ENCODE results near the gene EVX1.

Gene EVX1

DNA sequence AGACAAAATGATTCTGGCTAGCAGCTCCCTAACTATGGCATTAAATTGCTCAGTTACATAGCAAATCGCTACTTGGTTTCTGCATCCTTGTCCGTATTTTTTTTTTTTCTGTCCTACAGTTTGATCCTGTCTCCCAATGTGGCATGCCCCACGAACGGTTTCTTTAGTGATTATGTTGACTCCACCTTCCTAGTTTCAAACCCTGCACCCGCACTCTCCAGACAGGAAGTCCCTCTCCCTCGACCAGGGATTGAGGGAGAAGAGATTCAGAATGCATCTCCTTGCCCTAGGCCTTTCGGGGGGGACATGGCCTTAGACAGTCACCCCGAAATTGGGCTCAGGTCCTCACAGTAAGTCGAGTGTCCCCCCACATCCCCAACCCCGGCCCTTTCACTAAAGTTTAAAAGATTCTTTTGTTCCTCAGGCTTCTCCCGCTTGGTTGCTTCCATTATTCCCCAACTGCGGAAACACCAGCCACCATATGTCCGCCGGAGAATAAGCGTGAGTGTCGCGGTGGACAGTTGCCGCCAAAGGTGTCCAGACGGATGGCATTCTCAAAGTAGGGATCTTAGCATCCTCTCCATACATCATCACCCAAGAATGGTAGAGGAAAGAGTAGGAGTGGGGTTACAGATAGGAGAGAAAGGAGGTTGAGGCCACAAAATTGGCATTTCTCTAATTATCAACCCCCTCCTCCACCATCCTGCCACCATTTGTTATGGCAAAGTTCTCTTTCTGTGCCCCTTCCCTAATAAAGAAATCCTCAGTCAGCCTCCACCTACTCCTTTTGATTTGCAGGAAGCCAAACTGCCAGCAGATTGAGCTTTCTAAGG, 7.3 kb downstream of the EVX1 start:
- H3K4me1 Mint-ChIP-seq: peaks cover 45% of the 10 kb centered on the region
- DNase-seq: no peak

DNA sequence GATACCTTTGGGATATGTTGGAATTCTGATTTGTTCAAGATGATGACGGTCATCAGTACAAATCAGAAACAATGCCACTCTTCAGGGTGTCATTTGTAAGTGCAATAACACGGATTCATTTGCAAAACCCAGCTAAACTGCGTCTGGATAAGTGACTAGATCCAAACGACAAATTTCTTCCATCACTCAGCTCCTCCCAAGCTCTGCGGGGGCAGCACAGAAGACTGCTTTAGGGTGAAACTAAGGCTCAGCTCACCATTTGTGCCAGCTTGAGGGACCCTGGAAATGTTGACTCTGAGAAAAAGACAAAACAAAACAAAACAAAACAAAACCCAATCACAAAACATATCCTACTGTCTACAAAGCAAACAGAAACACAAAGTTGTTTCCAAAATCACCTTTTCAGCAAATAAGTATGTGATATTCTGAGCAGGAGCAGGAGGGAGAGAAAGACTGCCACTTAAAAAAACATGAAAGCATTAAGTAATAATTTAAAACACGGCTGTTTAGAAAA, 8.0 kb downstream of the EVX1 start:
- ATAC-seq: no peak
- no peak for DNase-seq
- H3K27ac Mint-ChIP-seq: no peak overlapping the region
- peaks cover 100% of the 10 kb centered on the region for H3K27me3 Mint-ChIP-seq
- peaks cover 41% of the 10 kb centered on the region for H3K4me1 Mint-ChIP-seq
- no peaks in the 10 kb centered on the region for H3K9me3 Mint-ChIP-seq
- peak overlapping the region in 1 of 2 donors; percentile 3 for H3K4me3 Mint-ChIP-seq

More for the DNA sequence above, 7.3 kb downstream of the EVX1 start:
- ATAC-seq: no peak
- H3K4me3 Mint-ChIP-seq: no peak overlapping the region
- H3K9me3 Mint-ChIP-seq: no peaks in the 10 kb centered on the region
- H3K27ac Mint-ChIP-seq: no peak overlapping the region
- H3K27me3 Mint-ChIP-seq: peaks cover 100% of the 10 kb centered on the region

DNA sequence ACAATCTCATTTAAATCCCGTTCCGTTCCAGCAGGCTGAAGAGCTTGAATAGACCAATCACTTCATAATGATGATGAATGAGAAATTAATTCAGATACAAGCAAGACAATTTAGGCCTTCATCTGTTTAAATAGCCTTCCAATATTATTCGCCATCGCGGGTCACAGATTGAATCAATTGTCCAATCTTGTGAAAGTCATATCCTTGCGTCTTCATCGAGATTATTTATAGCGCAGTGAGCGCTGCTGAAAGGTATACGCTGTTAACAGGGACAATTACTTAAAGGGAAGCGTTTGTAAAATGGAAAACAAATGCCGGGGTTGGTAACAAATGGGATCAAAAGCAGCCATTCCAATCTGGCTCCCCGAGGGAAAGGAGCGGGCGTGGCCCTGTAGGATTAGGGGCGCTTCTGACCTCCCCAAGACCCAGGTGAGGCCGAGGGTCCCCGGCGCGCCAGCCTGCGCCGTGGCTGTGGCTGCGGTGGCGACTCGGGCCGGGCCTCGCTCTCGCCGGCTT, 8.6 kb downstream of the EVX1 start:
- no peak for DNase-seq
- no peak overlapping the region for H3K4me3 Mint-ChIP-seq

DNA sequence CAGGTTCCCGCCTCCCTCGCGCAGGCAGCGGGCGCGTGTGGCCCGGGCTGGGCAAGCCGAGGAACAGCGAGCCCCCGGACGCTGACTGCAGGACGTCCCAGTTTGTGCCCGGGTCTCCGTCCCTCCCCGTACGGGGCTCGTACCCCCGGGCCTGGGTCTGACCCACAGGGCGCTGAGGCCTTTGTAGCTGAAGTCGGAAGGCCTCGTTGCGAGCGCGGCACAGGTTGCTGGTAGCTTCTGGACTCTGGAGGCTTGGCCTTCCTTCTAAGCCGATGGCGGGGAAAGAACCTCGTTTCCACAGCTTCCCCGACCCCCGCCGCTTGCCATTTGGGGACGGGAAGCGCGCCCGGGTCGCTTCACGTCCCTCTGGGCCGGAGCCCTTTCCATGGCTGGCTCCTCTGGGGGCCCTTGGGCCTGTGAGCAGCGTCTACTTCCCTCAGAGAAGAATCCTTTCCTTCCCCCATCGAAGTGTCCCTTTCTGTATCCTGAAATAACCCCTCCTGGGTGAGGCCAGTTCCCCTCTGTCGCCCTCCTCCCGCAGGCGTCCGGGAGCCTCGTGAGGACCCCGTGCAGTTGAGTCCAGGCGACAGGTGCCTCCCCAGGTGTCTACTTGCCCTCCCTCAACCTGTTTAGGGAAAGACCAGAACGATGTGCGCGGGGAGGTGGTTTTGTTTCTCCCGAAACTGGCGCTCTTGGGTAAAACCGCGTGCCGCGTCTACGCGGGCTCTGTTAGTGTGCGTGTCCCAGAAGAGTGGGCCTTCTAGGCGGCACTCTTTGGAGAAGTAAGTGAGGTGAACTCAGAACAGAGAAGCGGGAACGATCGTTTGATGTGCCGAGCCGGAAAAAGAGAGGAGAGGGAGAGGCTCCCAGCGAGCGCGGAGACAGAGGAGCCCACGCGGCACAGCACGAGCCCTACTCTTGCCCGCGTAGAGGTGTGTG, 9.3 kb downstream of the EVX1 start:
- DNase-seq: no peak
- Mint-ChIP-seq H3K27me3 (peaks cover 86% of the 10 kb centered on the region), H3K4me1 (peaks cover 29% of the 10 kb centered on the region), H3K9me3 (no peaks in the 10 kb centered on the region), H3K4me3 (peak overlapping the region; percentile 22 to 36), H3K27ac (no peak overlapping the region)
- no peak for ATAC-seq

More for the DNA sequence above, 8.6 kb downstream of the EVX1 start:
- Mint-ChIP-seq H3K4me1 (peaks cover 35% of the 10 kb centered on the region), H3K27me3 (peaks cover 94% of the 10 kb centered on the region), H3K27ac (no peak overlapping the region), H3K9me3 (no peaks in the 10 kb centered on the region)
- no peak for ATAC-seq

DNA sequence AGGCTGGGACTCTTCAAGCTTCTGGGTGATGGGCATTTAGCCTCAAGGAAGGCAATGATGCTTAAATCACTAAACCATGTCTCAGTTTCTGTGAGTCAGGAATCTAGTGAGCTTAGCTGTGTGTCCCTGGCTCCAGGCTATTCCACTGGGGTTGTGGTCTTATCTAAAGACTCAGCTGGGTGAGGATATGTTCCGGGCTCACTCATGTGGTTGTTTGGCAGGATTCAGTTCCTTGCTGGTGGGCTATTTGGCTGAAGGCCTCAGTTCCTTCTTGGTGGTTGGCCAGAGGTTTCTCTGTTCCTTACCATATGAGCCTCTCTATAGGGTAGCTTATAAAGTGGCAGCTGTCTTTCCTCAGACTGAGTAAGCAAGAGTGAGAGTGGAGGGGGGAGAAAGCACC, 12.0 kb downstream of the EVX1 start:
- ATAC-seq: no peak

DNA sequence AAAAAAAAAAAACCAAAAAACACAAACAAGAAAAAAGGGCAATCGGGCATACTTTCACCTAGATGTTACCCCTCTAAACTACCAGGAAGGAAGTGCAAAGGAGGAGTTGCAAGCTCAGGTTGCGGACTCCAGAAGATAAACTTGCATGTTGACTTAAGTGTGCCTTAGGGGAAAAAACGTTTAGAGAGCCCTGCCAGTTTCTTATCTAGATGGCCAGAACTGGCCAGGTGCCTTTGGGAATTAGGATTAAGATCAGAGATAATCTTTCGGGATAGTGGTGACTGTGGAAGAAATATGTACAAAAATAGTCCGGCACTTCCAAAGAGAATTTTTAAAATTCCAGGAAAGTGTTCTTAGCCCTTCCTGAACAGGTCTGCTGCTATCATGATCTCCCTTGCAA, 17.6 kb downstream of the EVX1 start:
- no peak overlapping the region for H3K27ac Mint-ChIP-seq
- ATAC-seq: no peak
- no peaks in the 10 kb centered on the region for H3K9me3 Mint-ChIP-seq
- H3K27me3 Mint-ChIP-seq: peaks cover 43% of the 10 kb centered on the region
- no peak overlapping the region for H3K4me3 Mint-ChIP-seq
- no peaks in the 10 kb centered on the region for H3K4me1 Mint-ChIP-seq
- no peak for DNase-seq

More for the DNA sequence above, 12.0 kb downstream of the EVX1 start:
- peaks cover 22% of the 10 kb centered on the region for H3K4me1 Mint-ChIP-seq
- peaks cover 68% of the 10 kb centered on the region for H3K27me3 Mint-ChIP-seq
- no peaks in the 10 kb centered on the region for H3K9me3 Mint-ChIP-seq
- DNase-seq: no peak
- no peak overlapping the region for H3K27ac Mint-ChIP-seq
- H3K4me3 Mint-ChIP-seq: no peak overlapping the region

DNA sequence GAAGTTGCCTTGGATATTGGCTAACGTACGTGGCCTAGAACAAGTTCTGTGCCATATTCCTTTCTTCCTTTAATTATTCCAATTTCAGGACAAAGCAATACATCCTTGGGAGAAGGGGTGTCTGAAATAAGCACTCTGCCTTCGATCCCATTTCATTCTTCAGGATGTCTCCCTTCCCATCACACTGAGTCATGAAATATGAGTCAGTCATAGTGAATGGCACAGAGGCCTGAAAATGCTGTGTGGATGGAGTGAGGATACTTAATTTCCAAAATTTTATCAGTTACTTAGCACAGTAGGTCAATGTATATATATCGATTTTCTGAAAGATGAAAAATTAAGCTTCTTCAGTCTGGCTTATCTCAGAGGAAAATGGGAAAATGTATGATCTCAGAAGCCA, 19.5 kb downstream of the EVX1 start:
- Mint-ChIP-seq H3K4me3 (no peak overlapping the region), H3K27ac (no peak overlapping the region), H3K4me1 (no peaks in the 10 kb centered on the region), H3K27me3 (peaks cover 39% of the 10 kb centered on the region), H3K9me3 (no peaks in the 10 kb centered on the region)
- ATAC-seq (no peak), DNase-seq (no peak)

DNA sequence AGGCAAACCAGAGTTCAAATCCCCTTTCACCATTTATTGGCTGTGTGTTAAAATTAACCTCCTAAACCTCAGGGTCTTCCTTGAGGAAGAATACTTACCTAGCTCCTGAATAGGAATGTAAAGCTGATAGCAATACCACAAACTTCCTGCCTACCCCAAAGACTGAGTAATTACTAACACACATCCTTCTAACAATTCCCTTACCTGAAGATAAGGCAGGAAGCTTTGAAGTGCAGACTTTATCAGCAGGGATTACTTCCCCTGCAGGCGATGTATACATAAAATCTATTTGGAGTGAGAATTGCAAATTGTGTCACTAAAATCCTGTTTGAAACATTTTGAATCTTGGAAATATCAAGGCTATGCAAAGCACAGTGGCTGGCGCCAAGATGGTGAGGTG, 21.2 kb downstream of the EVX1 start:
- H3K27me3 Mint-ChIP-seq: peaks cover 31% of the 10 kb centered on the region
- no peaks in the 10 kb centered on the region for H3K4me1 Mint-ChIP-seq
- ATAC-seq (no peak), DNase-seq (no peak)
- H3K27ac Mint-ChIP-seq: no peak overlapping the region
- H3K9me3 Mint-ChIP-seq: no peaks in the 10 kb centered on the region
- no peak overlapping the region for H3K4me3 Mint-ChIP-seq

DNA sequence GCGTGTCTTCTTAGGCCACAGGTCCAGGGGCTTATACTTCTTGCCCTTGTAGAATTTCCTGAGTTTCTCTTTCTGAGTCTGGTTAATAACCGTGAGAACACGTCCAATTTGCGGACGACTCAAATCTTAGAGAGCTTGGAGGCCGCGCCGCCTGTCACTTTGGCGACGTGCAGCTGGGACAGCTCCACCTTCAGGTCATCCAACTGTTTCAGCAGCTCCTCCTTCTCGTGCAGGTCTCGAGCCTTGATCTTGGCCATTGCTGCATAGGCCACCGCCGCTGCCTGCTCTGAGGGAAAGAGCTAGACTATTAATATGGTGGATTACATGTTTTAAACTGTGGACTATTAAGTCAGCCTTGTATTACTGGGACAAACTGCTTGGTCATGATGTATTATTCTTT, 26.9 kb downstream of the EVX1 start:
- Mint-ChIP-seq H3K27ac (no peak overlapping the region), H3K27me3 (peaks cover 7% of the 10 kb centered on the region), H3K4me3 (no peak overlapping the region), H3K4me1 (no peaks in the 10 kb centered on the region), H3K9me3 (peaks cover 11 to 15% of the 10 kb centered on the region in 2 donors)
- DNase-seq: no peak
- no peak for ATAC-seq

DNA sequence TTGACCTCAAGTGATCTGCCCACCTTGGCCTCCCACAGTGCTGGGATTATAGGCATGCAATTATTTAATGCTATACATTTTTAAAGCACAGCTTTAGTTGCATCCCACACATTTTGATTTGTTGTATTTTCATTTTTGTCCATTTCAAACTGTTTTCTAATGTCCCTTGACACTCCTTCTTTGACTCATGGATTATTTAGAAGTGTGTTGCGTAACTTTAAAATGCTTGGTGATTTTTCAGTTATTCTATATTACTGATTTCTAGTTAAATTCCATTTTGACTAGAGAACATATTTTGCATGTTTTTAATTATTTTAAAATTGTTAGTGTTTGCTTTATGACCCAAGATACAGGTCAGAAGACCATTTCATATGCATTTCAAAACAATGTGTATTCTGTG, 28.8 kb downstream of the EVX1 start:
- H3K9me3 Mint-ChIP-seq: peaks cover 19 to 20% of the 10 kb centered on the region in 2 donors
- no peak for DNase-seq
- H3K27me3 Mint-ChIP-seq: no peaks in the 10 kb centered on the region
- no peaks in the 10 kb centered on the region for H3K4me1 Mint-ChIP-seq
- no peak overlapping the region for H3K27ac Mint-ChIP-seq
- no peak for ATAC-seq
- no peak overlapping the region for H3K4me3 Mint-ChIP-seq

DNA sequence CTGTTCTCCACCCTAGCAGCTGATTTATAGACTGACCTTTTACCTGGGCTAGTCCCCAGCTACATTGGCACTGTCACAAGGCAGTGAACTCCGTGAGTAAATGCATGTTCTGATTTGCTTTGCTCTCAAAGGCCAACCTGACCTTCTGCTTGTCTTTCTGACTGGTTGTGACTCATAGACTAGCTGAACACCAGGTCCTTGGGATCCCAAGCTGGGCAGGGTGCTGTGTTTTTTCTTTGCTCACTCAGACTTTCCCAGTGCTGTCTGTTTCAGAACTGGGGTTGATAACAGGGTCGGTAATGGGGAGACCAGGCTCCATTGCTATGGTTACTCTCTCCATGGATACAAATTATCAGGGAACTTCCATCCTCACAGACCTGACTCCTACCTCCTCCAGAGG, 35.0 kb downstream of the EVX1 start:
- no peaks in the 10 kb centered on the region for H3K27me3 Mint-ChIP-seq
- H3K9me3 Mint-ChIP-seq: peaks cover 13 to 22% of the 10 kb centered on the region in 2 donors
- DNase-seq (no peak), ATAC-seq (no peak)
- no peak overlapping the region for H3K4me3 Mint-ChIP-seq
- no peaks in the 10 kb centered on the region for H3K4me1 Mint-ChIP-seq
- H3K27ac Mint-ChIP-seq: no peak overlapping the region

DNA sequence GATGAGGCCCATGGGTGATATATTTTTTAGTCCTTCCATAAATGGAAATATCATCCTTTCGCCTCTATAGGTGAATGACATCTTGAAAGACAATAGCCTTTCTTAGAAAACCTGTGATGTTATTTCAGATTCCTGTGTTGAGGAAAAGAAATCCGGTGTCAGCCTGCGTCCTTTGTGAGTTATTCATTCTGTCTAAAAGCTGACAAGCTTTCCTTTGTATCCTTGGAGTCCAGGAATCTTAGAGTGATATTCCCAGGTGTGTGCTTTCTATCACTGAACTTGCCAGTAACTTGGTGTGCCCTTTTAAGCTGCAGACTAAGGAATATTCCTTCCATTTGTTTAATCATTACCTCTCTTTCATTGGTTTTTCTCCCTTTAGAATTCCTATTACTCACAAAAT, 41.0 kb downstream of the EVX1 start:
- H3K4me1 Mint-ChIP-seq: no peaks in the 10 kb centered on the region

DNA sequence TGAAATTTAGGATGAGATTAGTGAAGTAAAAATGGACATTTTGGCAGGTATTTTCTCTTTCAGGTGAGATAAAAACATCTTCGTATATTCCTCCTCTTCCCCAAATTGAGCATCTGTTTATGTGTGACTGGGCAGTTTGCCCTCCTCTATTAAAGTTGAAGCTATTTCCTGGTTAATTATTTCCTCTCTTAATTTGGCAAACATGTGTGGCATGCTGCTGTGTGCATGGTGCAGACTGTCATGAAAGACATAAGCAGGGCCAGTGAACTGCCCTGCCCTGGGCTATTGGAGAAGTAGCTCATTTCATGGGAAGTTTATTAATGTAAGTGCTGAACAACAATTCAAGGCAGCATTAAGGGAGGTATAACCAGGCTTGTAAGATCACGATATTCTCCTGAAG, 52.6 kb downstream of the EVX1 start:
- H3K4me1 Mint-ChIP-seq: peaks cover 5% of the 10 kb centered on the region
- H3K27me3 Mint-ChIP-seq: peaks cover 44% of the 10 kb centered on the region
- DNase-seq (no peak), ATAC-seq (no peak)
- no peak overlapping the region for H3K27ac Mint-ChIP-seq
- H3K4me3 Mint-ChIP-seq: no peak overlapping the region
- no peaks in the 10 kb centered on the region for H3K9me3 Mint-ChIP-seq

More for the DNA sequence above, 41.0 kb downstream of the EVX1 start:
- Mint-ChIP-seq H3K27ac (no peak overlapping the region), H3K27me3 (peaks cover 25% of the 10 kb centered on the region), H3K9me3 (no peaks in the 10 kb centered on the region), H3K4me3 (no peak overlapping the region)
- DNase-seq: no peak
- ATAC-seq: no peak

DNA sequence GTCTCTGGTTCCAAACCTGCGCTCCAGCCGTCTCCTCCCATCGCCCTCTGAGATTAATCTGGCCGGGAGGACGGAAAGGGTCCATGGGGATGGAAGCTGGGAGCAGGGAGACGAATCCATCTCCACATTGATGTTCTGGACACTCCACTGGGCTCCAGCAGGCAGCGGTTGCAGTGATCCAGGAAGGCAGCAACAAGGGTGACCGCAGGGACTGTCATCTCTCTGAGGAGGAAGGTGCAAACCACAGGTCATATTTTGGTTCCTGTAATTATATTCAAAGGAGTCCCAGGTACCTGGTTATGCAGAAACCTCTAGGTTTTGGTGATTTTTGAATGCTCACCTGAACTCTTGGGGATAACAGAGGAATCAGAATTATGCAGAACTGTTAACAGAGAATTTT, 54.8 kb downstream of the EVX1 start:
- H3K9me3 Mint-ChIP-seq: no peaks in the 10 kb centered on the region
- no peak overlapping the region for H3K4me3 Mint-ChIP-seq
- no peak overlapping the region for H3K27ac Mint-ChIP-seq
- H3K27me3 Mint-ChIP-seq: peaks cover 44% of the 10 kb centered on the region
- H3K4me1 Mint-ChIP-seq: peaks cover 5% of the 10 kb centered on the region
- DNase-seq: no peak
- no peak for ATAC-seq

Measured in stimulated activated naive CD8-positive, alpha-beta T cell treated with anti-CD3 and anti-CD28 coated beads, Interleukin-15, amount 100 ng/mL, for 72 hours (primary cell).